Mesendoderm (in vitro differentiated cells): Measurements from ENCODE around the gene VPS29.
"Not testable (repeated sequence)": the region's sequence is repeated elsewhere in the genome, so short reads cannot be mapped to it uniquely, and the experiment has no call there.

Experiments used
- DNase-seq: peaks from one replicate; pipeline ENCODE4 v3.0.0; 2013
- H2AK5ac ChIP-seq: 2 replicates; pipeline ENCODE4 v1.6.1; 2013; ENCODE audit warnings: low read length, inconsistent platforms
- H2BK120ac ChIP-seq: 2 replicates; pipeline ENCODE4 v1.6.1; 2013; ENCODE audit warnings: low read depth, mild to moderate bottlenecking, low read length, moderate library complexity, mixed read lengths
- H2BK15ac ChIP-seq: replicated peaks from 2 replicates; pipeline ENCODE4 v1.6.1; 2013; ENCODE audit warnings: low read depth, mild to moderate bottlenecking, moderate library complexity
- H2BK5ac ChIP-seq: 2 replicates; pipeline ENCODE4 v1.6.1; 2013; ENCODE audit warnings: low read length, inconsistent platforms
- H3K18ac ChIP-seq: 2 replicates; pipeline ENCODE4 v1.6.1; 2013; ENCODE audit warnings: mild to moderate bottlenecking, low read length, mixed read lengths
- H3K23ac ChIP-seq: one replicate; pipeline ENCODE4 v1.6.1; 2013; ENCODE audit warnings: low read length
- H3K27ac ChIP-seq: 2 replicates; pipeline ENCODE4 v1.5.1; 2013; ENCODE audit warnings: low read depth, mild to moderate bottlenecking, inconsistent platforms, low read length, moderate library complexity
- H3K27me3 ChIP-seq: 2 replicates; pipeline ENCODE4 v1.6.1; 2013; ENCODE audit warnings: low read length, control low read depth, mild to moderate bottlenecking, inconsistent platforms; ENCODE audit not compliant: insufficient read depth, poor library complexity
- H3K36me3 ChIP-seq: 2 replicates; pipeline ENCODE4 v1.6.1; 2013; ENCODE audit warnings: low read length, inconsistent platforms; ENCODE audit not compliant: control insufficient read depth, insufficient read depth
- H3K4ac ChIP-seq: one replicate; pipeline ENCODE4 v1.6.1; 2013; ENCODE audit warnings: low read depth, mild to moderate bottlenecking, low read length, moderate library complexity
- H3K4me1 ChIP-seq: 2 replicates; pipeline ENCODE4 v1.6.1; 2013; ENCODE audit warnings: low read depth, low read length, inconsistent platforms; ENCODE audit not compliant: control insufficient read depth
- H3K4me2 ChIP-seq: 2 replicates; pipeline ENCODE4 v1.6.1; 2013; ENCODE audit warnings: low read length
- H3K4me3 ChIP-seq: 2 replicates; pipeline ENCODE4 v1.5.1; 2013; ENCODE audit warnings: mild to moderate bottlenecking, low read length
- H3K56ac ChIP-seq: one replicate; pipeline ENCODE4 v1.6.1; 2013; ENCODE audit warnings: low read length
- H3K79me1 ChIP-seq: 2 replicates; pipeline ENCODE4 v1.6.1; 2013; ENCODE audit warnings: low read length, inconsistent platforms
- H3K79me2 ChIP-seq: 2 replicates; pipeline ENCODE4 v1.6.1; 2013; ENCODE audit warnings: mild to moderate bottlenecking, low read length; ENCODE audit not compliant: control insufficient read depth, insufficient read depth
- H3K9ac ChIP-seq: 2 replicates; pipeline ENCODE4 v1.6.1; 2013; ENCODE audit warnings: low read length, inconsistent platforms
- H4K5ac ChIP-seq: one replicate; pipeline ENCODE4 v1.6.1; 2013; ENCODE audit warnings: low read length
- H4K8ac ChIP-seq: one replicate; pipeline ENCODE4 v1.6.1; 2013; ENCODE audit warnings: low read depth, mild to moderate bottlenecking, control low read depth, low read length, moderate library complexity
- WGBS: extraction: QIAGEN DNeasy Blood & Tissue Kit; methylation state at CpG from one replicate; pipeline ENCODE4 v1.1.7; 2013; ENCODE audit warnings: low lambda C conversion rate, missing lambda C conversion rate; ENCODE audit not compliant: insufficient coverage; ENCODE audit errors: extremely low coverage; 5-methylcytosine and 5-hydroxymethylcytosine counted together

The VPS29 gene

DNA sequence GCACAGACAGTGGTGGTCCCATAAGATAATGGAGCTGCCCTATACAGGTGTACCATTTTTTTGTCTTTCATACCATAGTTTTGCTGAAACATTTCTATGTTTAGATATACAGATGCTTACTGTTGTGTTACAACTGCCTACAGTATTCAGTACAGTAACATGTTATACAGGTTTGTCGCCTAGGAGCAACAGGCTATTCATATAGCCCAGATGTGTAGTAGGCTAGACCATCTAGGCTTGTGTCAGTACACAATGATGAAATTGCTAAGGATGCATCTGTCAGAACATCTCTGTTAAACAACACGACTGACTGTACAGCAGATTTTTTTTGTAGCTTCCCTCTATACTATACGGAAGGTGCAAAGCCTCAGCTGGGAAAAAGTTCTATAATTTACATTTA lies 30.7 kb upstream of the VPS29 start:
- H3K36me3 ChIP-seq, result peaks cover 1% of the 10 kb centered on the region
- H3K4ac ChIP-seq, result no peak overlapping the region
- no peak overlapping the region for H2AK5ac ChIP-seq
- no peak overlapping the region for H3K18ac ChIP-seq
- H3K79me1 ChIP-seq, result no peaks in the 10 kb centered on the region
- H3K4me3 ChIP-seq, result no peak overlapping the region
- no peak overlapping the region for H3K27ac ChIP-seq
- H3K4me1 ChIP-seq, result no peaks in the 10 kb centered on the region
- H3K9ac ChIP-seq, result no peak overlapping the region
- H3K23ac ChIP-seq, result no peak overlapping the region
- no peak overlapping the region for H2BK5ac ChIP-seq
- H2BK120ac ChIP-seq, result no peak overlapping the region
- no peak overlapping the region for H4K8ac ChIP-seq
- H3K27me3 ChIP-seq, result no peaks in the 10 kb centered on the region
- H2BK15ac ChIP-seq, result no peak overlapping the region
- WGBS, result no CpG with 5 or more reads among the region's 3 CpGs
- no peak overlapping the region for H4K5ac ChIP-seq
- no peak overlapping the region for H3K56ac ChIP-seq
- H3K79me2 ChIP-seq, result no peaks in the 10 kb centered on the region
- no peak for DNase-seq
- no peak overlapping the region for H3K4me2 ChIP-seq

DNA sequence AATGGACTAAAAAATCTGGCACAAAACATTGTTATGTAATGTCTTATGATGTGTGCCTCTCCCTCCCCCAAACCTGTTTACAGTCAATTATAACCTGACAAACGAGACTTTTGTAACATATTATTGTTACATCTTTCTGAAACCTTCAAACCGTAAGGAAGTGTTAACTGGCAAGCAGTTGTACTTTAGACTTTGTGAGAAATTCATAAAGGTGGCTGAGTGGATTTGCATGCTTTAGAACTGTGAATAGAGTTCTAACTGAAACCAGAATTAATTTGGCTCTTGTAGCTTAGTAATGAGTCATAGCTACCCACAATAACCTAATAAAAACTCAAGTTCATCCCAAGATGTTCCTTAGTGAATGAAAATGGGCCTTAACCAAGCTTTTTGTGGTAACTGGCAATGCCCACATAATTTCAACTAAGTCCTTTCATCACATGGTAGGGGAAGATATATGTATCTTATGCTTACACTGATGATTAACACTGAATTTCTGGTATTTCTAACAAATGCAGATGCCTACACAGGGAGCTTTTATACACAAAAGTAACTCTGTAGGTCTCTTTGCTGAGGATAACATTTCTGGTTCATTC lies 29.9 kb upstream of the VPS29 start:
- H3K4me1 ChIP-seq, result no peaks in the 10 kb centered on the region
- H3K4me3 ChIP-seq, result no peak overlapping the region
- no peak overlapping the region for H4K8ac ChIP-seq
- no peak overlapping the region for H2BK15ac ChIP-seq
- H3K27me3 ChIP-seq, result no peaks in the 10 kb centered on the region
- H3K4ac ChIP-seq, result no peak overlapping the region
- no peaks in the 10 kb centered on the region for H3K79me1 ChIP-seq
- H3K27ac ChIP-seq, result no peak overlapping the region
- no peak overlapping the region for H4K5ac ChIP-seq
- H3K9ac ChIP-seq, result no peak overlapping the region
- no peaks in the 10 kb centered on the region for H3K79me2 ChIP-seq
- no peaks in the 10 kb centered on the region for H3K36me3 ChIP-seq
- H2AK5ac ChIP-seq, result no peak overlapping the region
- H3K23ac ChIP-seq, result no peak overlapping the region
- H2BK5ac ChIP-seq, result no peak overlapping the region
- WGBS, result no CpG with 5 or more reads among the region's 2 CpGs
- DNase-seq, result no peak
- H2BK120ac ChIP-seq, result no peak overlapping the region
- no peak overlapping the region for H3K4me2 ChIP-seq
- no peak overlapping the region for H3K18ac ChIP-seq
- H3K56ac ChIP-seq, result no peak overlapping the region

DNA sequence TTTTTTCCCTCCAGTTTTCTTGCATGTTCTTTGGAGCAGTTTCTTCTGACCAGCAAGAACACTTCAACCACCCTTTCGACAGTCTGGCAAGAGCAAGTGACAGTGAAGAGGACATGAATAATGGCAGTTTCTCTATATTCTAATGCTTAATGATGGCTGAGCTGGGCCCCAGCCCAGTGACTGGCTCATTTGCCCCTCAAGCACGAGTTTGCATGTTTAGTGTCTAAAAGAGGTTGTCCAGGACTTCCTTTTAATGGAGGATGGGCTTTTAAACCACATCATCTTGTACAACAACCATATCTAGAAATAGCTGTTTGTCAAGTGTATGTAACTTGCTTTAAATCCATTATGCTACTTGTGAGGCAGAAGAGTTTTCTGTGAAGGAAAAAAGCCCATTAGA lies 28.6 kb upstream of the VPS29 start:
- H2AK5ac ChIP-seq, result no peak overlapping the region
- no peak overlapping the region for H3K18ac ChIP-seq
- no peaks in the 10 kb centered on the region for H3K79me1 ChIP-seq
- no peak overlapping the region for H3K56ac ChIP-seq
- DNase-seq, result no peak
- no peaks in the 10 kb centered on the region for H3K79me2 ChIP-seq
- H3K36me3 ChIP-seq, result no peaks in the 10 kb centered on the region
- no peak overlapping the region for H2BK5ac ChIP-seq
- H3K4me3 ChIP-seq, result no peak overlapping the region
- no peaks in the 10 kb centered on the region for H3K27me3 ChIP-seq
- H3K27ac ChIP-seq, result no peak overlapping the region
- no peak overlapping the region for H3K4me2 ChIP-seq
- H3K4ac ChIP-seq, result no peak overlapping the region
- H3K4me1 ChIP-seq, result no peaks in the 10 kb centered on the region
- no peak overlapping the region for H2BK120ac ChIP-seq
- no peak overlapping the region for H4K5ac ChIP-seq
- no peak overlapping the region for H2BK15ac ChIP-seq
- H4K8ac ChIP-seq, result no peak overlapping the region
- no peak overlapping the region for H3K23ac ChIP-seq
- WGBS, result no CpG with 5 or more reads among the region's 2 CpGs
- no peak overlapping the region for H3K9ac ChIP-seq

DNA sequence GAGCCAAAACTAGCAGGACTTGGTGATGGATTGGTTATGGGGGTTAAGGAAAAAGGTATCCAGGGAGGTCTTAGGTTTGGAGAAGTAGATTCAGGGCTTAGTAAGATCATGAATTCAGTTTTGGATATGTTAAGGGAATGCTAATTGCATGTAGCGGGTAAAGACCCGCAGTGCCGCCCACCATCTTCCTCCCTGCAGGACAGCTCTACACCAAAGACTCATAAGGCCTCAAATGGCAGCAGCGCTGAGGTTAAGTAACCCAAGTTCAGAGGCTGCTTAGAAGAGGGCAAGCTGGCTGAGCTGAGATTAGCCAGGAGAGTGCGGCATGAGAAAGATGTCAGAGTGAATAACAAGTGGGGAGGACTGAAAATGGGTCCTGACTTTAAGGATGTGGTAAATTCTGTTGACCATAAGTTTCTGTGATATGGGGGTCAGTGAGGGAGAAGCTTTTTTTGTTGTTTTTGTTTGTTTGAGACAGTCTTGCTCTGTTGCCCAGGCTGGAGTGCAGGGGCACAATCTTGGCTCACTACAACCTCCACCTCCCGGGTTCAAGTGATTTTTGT lies 26.4 kb upstream of the VPS29 start:
- no peak overlapping the region for H2BK120ac ChIP-seq
- H2AK5ac ChIP-seq, result no peak overlapping the region
- no peak for DNase-seq

DNA sequence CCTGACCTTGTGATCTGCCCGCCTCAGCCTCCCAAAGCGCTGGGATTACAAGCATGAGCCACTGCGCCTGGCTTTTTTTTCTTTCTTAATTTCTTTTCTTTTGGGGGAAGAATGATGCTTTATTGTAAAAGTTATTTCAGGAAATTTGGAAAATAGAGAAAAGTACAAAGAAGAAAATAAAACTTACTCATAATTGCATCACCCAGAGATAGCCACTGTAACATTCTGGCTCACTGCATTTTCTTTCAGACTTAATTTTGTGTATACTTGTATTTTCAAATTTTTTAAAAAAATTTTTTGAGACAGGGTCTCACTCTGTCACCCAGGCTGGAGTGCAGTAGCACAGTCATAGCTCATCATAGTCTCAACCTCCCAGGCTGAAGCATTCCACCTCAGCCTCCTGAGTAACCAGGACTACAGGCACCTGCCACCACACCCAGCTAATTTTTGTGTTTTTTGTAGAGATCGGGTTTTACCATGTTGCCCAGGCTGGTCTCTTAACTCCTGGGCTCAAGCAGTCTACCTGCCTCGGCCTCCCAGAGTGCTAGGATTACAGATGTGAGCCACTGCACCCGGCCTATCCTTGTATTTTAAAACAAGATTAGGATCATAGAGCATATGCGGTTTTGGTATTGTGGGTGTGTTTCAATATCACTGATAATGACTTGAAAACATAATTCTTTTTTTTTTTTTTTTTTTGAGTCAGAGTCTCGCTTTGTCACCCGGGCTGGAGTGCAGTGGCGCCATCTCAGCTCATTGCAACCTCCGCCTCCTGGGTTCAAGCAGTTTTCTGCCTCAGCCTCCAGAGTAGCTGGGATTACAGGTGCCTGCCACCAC lies 19.2 kb upstream of the VPS29 start:
- not testable (repeated sequence) for H3K4me1 ChIP-seq, DNase-seq, H3K27me3 ChIP-seq, H3K79me1 ChIP-seq, H2BK120ac ChIP-seq, H4K5ac ChIP-seq, H3K79me2 ChIP-seq, H4K8ac ChIP-seq, H3K4ac ChIP-seq, H2BK5ac ChIP-seq, H3K27ac ChIP-seq, H3K9ac ChIP-seq, H3K18ac ChIP-seq, H3K23ac ChIP-seq, H3K4me3 ChIP-seq, H2AK5ac ChIP-seq, H2BK15ac ChIP-seq, H3K36me3 ChIP-seq, H3K56ac ChIP-seq, H3K4me2 ChIP-seq
- WGBS, result no CpG with 5 or more reads among the region's 11 CpGs

More for the DNA sequence above, 26.4 kb upstream of the VPS29 start:
- no peaks in the 10 kb centered on the region for H3K27me3 ChIP-seq
- no peak overlapping the region for H3K23ac ChIP-seq
- no CpG with 5 or more reads among the region's 6 CpGs for WGBS
- no peak overlapping the region for H3K4me2 ChIP-seq
- no peak overlapping the region for H3K4me3 ChIP-seq
- no peak overlapping the region for H4K5ac ChIP-seq
- no peak overlapping the region for H3K18ac ChIP-seq
- H3K56ac ChIP-seq, result no peak overlapping the region
- no peaks in the 10 kb centered on the region for H3K79me2 ChIP-seq
- H3K4ac ChIP-seq, result no peak overlapping the region
- H2BK5ac ChIP-seq, result no peak overlapping the region
- no peak overlapping the region for H3K9ac ChIP-seq
- no peak overlapping the region for H4K8ac ChIP-seq
- H3K79me1 ChIP-seq, result no peaks in the 10 kb centered on the region
- H3K36me3 ChIP-seq, result no peaks in the 10 kb centered on the region
- no peaks in the 10 kb centered on the region for H3K4me1 ChIP-seq
- no peak overlapping the region for H2BK15ac ChIP-seq
- no peak overlapping the region for H3K27ac ChIP-seq
